ENCODE data around the gene WDR38.

Gene WDR38, protein sequence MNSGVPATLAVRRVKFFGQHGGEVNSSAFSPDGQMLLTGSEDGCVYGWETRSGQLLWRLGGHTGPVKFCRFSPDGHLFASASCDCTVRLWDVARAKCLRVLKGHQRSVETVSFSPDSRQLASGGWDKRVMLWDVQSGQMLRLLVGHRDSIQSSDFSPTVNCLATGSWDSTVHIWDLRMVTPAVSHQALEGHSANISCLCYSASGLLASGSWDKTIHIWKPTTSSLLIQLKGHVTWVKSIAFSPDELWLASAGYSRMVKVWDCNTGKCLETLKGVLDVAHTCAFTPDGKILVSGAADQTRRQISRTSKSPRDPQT

DNA sequence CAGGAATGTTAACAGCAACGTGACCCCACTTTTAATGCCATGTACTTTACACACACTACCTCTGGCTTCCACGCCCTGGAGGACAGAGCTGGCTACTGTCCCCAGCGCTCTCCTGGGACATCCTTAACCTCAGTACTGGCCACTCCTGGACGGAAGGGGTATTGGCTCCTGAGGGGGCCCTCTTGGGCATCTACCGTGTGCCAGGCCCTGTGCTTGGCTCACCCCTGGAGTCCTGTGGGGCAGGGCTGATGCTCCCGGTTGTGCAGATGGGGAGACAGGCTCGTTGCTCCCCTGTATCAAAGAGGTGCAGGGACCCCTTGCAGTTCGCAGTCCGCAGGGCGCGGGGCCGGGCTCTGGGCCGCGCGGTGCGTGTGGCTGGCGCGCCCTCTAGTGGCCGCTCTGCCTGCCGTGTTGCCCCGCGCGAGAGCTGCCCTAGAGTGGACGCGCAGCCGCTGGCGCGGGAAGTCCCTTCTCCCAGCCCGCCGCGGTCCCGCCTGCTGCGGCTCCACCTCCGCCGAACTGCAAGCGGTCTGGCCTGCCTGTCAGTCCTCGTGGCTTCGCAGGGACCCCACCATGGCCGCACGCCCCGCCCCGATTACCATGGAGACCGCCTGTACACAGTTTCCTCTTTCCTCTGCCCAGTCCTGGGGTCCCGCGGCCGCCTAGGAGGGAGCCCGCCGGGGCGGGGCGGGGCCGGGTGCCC is at the start of gene WDR38:
TSS of gene WDR38 (plus strand) at position 632 of the 703 bp plus-strand sequence. CDS start 72 bp downstream, outside the sequence.
- ChIA-PET POLR2A (interaction anchor here (0.5 to 0.8 kb wide), 3 partner anchors 9 to 290 kb away, joined by 3 to 4 read pairs (median 4); partner anchors contain the start of genes ARPC5L, RPL35 and SCAI), CTCF (interaction anchor here (0.6 to 26.0 kb wide), 55 partner anchors 13 to 522 kb away, joined by 3 to 814 read pairs (median 4); partner anchors contain the start of genes ARPC5L, NR6A1, OLFML2A and RPL35)
- DNase-seq (ENCODE audit: extremely low spot score) = peak; percentile 89
- TF ChIP-seq, protein P1, sequence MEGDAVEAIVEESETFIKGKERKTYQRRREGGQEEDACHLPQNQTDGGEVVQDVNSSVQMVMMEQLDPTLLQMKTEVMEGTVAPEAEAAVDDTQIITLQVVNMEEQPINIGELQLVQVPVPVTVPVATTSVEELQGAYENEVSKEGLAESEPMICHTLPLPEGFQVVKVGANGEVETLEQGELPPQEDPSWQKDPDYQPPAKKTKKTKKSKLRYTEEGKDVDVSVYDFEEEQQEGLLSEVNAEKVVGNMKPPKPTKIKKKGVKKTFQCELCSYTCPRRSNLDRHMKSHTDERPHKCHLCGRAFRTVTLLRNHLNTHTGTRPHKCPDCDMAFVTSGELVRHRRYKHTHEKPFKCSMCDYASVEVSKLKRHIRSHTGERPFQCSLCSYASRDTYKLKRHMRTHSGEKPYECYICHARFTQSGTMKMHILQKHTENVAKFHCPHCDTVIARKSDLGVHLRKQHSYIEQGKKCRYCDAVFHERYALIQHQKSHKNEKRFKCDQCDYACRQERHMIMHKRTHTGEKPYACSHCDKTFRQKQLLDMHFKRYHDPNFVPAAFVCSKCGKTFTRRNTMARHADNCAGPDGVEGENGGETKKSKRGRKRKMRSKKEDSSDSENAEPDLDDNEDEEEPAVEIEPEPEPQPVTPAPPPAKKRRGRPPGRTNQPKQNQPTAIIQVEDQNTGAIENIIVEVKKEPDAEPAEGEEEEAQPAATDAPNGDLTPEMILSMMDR (IDR thresholded peaks at IDR 0.05; ENCODE audit: control extremely low read depth, extremely low read depth, low read depth, missing control alignments) = peak; percentile 97

DNA sequence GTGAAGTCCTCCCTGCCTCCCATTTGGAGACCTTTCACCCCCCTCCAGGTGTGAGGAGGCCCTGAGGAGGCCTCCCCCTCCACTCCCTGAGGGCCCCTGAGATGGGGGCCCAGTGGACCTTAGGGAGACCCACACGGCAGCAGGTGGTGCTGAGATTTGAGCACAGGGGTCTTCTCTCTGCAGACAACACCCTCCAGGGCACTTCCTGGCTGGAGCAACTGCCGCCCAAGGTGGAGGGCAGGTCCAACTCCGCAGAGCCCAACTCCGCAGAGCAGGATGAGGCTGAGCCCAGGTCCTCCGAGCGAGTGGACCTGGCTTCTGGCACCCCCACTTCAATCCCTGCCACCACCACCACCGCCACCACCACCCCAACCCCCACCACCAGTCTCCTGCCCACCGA is 49.3 kb upstream of the WDR38 start:
- CTCF ChIA-PET = interaction anchor here (0.8 to 1.0 kb wide), 3 partner anchors 29 to 49 kb away, joined by 3 to 5 read pairs (median 3); partner anchors contain the start of gene WDR38
- POLR2A ChIA-PET = no interaction called here
- DNase-seq (ENCODE audit: extremely low spot score) = no peak
- TF ChIP-seq, protein P1 (IDR thresholded peaks at IDR 0.05; ENCODE audit: control extremely low read depth, extremely low read depth, low read depth, missing control alignments) = no peak

DNA sequence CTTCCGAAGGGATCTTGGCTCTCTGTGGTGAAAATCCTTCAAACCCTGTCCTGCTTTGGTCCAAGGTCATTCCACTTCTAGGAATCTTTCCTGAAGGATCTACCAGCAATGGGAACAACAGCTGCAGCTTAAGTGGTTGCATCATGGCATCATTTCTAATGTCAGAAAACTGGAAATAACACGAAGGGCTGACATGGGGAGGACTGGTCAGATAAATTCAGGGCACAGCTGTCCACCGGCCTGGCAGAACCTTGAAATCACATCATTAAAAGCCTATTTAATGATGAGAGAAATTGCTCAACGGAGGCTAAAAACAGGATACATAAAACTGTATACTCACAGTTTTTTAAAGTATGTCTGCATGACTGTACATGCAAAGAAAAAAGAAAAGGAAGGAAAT is 48.1 kb upstream of the WDR38 start:
- TF ChIP-seq, protein P1 (IDR thresholded peaks at IDR 0.05; ENCODE audit: control extremely low read depth, extremely low read depth, low read depth, missing control alignments) = no peak
- ChIA-PET CTCF (interaction anchor here (1.0 kb wide), 1 partner anchor 14 kb away, joined by 3 read pairs; no protein-coding TSS in a partner anchor), POLR2A (no interaction called here)
- DNase-seq (ENCODE audit: extremely low spot score) = no peak

DNA sequence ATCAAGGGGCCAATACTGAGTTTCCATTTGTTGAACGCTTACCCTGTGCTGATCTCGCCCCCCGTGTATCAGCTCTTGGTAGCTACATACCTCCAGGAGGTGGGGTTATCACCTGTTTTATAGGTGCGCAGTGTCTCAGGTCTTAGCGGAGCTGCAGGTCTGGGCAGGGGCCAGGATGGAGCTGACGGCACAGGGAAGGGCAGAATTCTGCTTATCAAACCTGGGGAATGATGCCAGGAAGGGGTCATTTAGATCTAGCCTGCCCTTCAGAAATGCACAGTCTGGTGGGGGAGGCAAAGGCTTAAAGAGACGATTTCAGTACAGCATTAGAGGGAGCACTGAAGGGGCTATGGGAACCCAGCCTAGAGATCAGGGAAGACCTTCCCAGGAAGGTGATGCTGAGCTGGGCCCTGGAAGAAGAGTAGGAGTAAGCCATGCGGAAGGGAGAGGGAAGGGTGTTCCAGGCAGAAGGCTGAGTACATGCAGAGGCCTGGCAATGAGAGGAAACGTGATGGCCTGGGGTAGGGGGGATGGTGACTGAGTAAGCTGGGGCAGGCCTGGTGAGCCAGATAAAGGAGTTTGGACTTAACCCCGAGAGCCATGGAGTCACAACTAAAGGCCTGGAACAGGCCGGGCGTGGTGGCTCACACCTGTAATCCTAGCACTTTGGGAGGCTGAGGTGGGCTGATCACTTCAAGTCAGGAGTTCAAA is 44.9 kb upstream of the WDR38 start:
- POLR2A ChIA-PET = interaction anchor here (0.6 kb wide), 1 partner anchor 14 kb away, joined by 3 read pairs; no protein-coding TSS in a partner anchor
- TF ChIP-seq, protein P1 (IDR thresholded peaks at IDR 0.05; ENCODE audit: control extremely low read depth, extremely low read depth, low read depth, missing control alignments) = no peak
- CTCF ChIA-PET = interaction anchor here (1.0 to 3.4 kb wide), 4 partner anchors 9 to 44 kb away, joined by 3 to 17 read pairs (median 4); partner anchors contain the start of gene WDR38
- DNase-seq (ENCODE audit: extremely low spot score) = no peak

DNA sequence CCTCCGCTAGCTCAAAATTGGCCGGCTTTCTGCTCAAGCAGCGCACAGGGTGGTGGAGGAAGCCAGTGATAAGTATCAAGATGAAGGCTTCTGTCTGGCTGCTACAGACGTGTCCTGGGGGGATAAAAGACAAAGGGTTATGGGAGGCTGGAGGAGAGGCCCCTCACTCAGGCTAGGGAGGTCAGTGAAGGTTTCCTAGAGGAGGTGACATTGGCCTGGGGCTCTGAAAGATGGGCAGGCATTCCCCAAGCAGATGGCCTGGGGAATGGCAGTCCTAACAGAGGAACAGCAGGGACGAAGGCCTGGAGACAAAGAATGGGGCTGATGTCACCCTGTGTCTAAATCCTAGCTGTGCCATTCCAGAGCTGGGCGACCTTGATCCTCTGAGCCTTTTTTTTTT is 44.0 kb upstream of the WDR38 start:
- ChIA-PET POLR2A (no interaction called here), CTCF (interaction anchor here (1.0 to 3.4 kb wide), 4 partner anchors 9 to 43 kb away, joined by 3 to 17 read pairs (median 4); partner anchors contain the start of gene WDR38)
- TF ChIP-seq, protein P1 (IDR thresholded peaks at IDR 0.05; ENCODE audit: control extremely low read depth, extremely low read depth, low read depth, missing control alignments) = no peak
- no peak for DNase-seq (ENCODE audit: extremely low spot score)
